ENCODE measurements around the gene CAVIN1. TPM values are rescaled to one million over a fixed set of nuclear protein-coding genes. Genes with fewer than 3 reads are reported as not detected.

The CAVIN1 gene
- polyA plus RNA-seq, 3 donors = 0.01 TPM; not detected in 2

GRCh38 chr17:42438600-42439567 lies 15.8 kb upstream of the CAVIN1 start:
- DNase-seq = peak in 2 of 3 donors; percentile 38 to 41
- peaks cover 11 to 17% of the 10 kb centered on the region in 2 donors for H3K4me1 ChIP-seq (ENCODE audit: control insufficient read depth in 1 of 2, insufficient read depth in 2 of 2, low read length in 2 of 2)
- H3K4me3 Mint-ChIP-seq = no peak overlapping the region
- no peaks in the 10 kb centered on the region for H3K27me3 ChIP-seq (ENCODE audit: control insufficient read depth in 2 of 2, insufficient read depth in 2 of 2, low read length in 2 of 2)
- H3K4me1 Mint-ChIP-seq = peaks cover 18% of the 10 kb centered on the region
- H3K4me2 ChIP-seq (replicated peaks; ENCODE audit: extremely low read depth, low read length, poor library complexity, severe bottlenecking) = no peak overlapping the region
- H3K9me3 ChIP-seq (replicated peaks in 1 of 2; ENCODE audit: control insufficient read depth in 1 of 2, insufficient read depth in 1 of 2, low read length in 2 of 2) = no peaks in the 10 kb centered on the region
- H3K36me3 ChIP-seq (replicated peaks in 1 of 2; ENCODE audit: control insufficient read depth in 1 of 2, insufficient read depth in 2 of 2, low read length in 2 of 2) = no peaks in the 10 kb centered on the region
- H3K4me3 ChIP-seq (replicated peaks in 1 of 3; ENCODE audit: low read depth in 2 of 3, low read length in 3 of 3) = no peak overlapping the region
- H3K27ac Mint-ChIP-seq = no peak overlapping the region
- H2AFZ ChIP-seq (ENCODE audit: insufficient read depth, low read depth, low read length, poor library complexity, severe bottlenecking) = no peak overlapping the region
- no peaks in the 10 kb centered on the region for H3K79me2 ChIP-seq (ENCODE audit: insufficient read depth, low read length)
- no peak overlapping the region for H3K9ac ChIP-seq (ENCODE audit: insufficient read depth, low read length, poor library complexity, severe bottlenecking)
- TF ChIP-seq CTCF (IDR thresholded peaks at IDR 0.05) = peak; percentile 77
- H3K27me3 Mint-ChIP-seq (ENCODE audit: low read depth in 3 of 3) = peaks cover 1 to 5% (median 2%) of the 10 kb centered on the region in 3 donors
- no peaks in the 10 kb centered on the region for H4K20me1 ChIP-seq (ENCODE audit: insufficient read depth, low read length)
- H3K9me3 Mint-ChIP-seq = peaks cover 0 to 1% (median 0%) of the 10 kb centered on the region in 7 donors
- no peak overlapping the region for H3K27ac ChIP-seq (ENCODE audit: low read depth in 1 of 2, low read length in 2 of 2)
- no peaks in the 10 kb centered on the region for H3K36me3 Mint-ChIP-seq
- intact Hi-C loops (cut with micrococcal nuclease) = no loop called here
- no CpG with 5 or more reads among the region's 9 CpGs for WGBS (ENCODE audit: insufficient coverage)

GRCh38 chr17:42436391-42436790 lies 13.3 kb upstream of the CAVIN1 start:
- Histone ChIP-seq H2AFZ (ENCODE audit: insufficient read depth, low read depth, low read length, poor library complexity, severe bottlenecking) (no peak overlapping the region), H3K36me3 (replicated peaks in 1 of 2; ENCODE audit: control insufficient read depth in 1 of 2, insufficient read depth in 2 of 2, low read length in 2 of 2) (no peaks in the 10 kb centered on the region), H3K4me1 (ENCODE audit: control insufficient read depth in 1 of 2, insufficient read depth in 2 of 2, low read length in 2 of 2) (peaks cover 11 to 18% of the 10 kb centered on the region in 2 donors), H3K27ac (ENCODE audit: low read depth in 1 of 2, low read length in 2 of 2) (no peak overlapping the region), H3K4me3 (replicated peaks in 1 of 3; ENCODE audit: low read depth in 2 of 3, low read length in 3 of 3) (no peak overlapping the region), H4K20me1 (ENCODE audit: insufficient read depth, low read length) (no peaks in the 10 kb centered on the region), H3K79me2 (ENCODE audit: insufficient read depth, low read length) (no peaks in the 10 kb centered on the region), H3K9me3 (replicated peaks in 1 of 2; ENCODE audit: control insufficient read depth in 1 of 2, insufficient read depth in 1 of 2, low read length in 2 of 2) (no peaks in the 10 kb centered on the region), H3K4me2 (replicated peaks; ENCODE audit: extremely low read depth, low read length, poor library complexity, severe bottlenecking) (no peak overlapping the region), H3K9ac (ENCODE audit: insufficient read depth, low read length, poor library complexity, severe bottlenecking) (no peak overlapping the region), H3K27me3 (ENCODE audit: control insufficient read depth in 2 of 2, insufficient read depth in 2 of 2, low read length in 2 of 2) (no peaks in the 10 kb centered on the region)
- no peak overlapping the region for H3K27ac Mint-ChIP-seq
- intact Hi-C loops (cut with micrococcal nuclease) = no loop called here
- WGBS (ENCODE audit: insufficient coverage) = no CpG with 5 or more reads among the region's 6 CpGs
- peaks cover 1 to 9% (median 2%) of the 10 kb centered on the region in 3 donors for H3K27me3 Mint-ChIP-seq (ENCODE audit: low read depth in 3 of 3)
- H3K4me1 Mint-ChIP-seq = peaks cover 15% of the 10 kb centered on the region
- no peak for TF ChIP-seq CTCF (IDR thresholded peaks at IDR 0.05)
- H3K36me3 Mint-ChIP-seq = no peaks in the 10 kb centered on the region
- no peak overlapping the region for H3K4me3 Mint-ChIP-seq
- DNase-seq = no peak
- peaks cover 0 to 1% (median 0%) of the 10 kb centered on the region in 7 donors for H3K9me3 Mint-ChIP-seq
